ENCODE data around the gene TLE5.
"Not testable (repeated sequence)": the region's sequence is repeated elsewhere in the genome, so short reads cannot be mapped to it uniquely, and the experiment has no call there.

Gene TLE5

GRCh38 chr19:3096267-3096901 lies 34.1 kb upstream of the TLE5 start:
- no peak for DNase-seq (ENCODE audit: low spot score)

- DNase-seq (ENCODE audit: low spot score), result no peak
Measured at GRCh38 chr19:3095441-3096191, 33.3 kb upstream of the TLE5 start.

- DNase-seq (ENCODE audit: low spot score), result no peak
Measured at GRCh38 chr19:3094601-3095440, 32.5 kb upstream of the TLE5 start.

- DNase-seq (ENCODE audit: low spot score), result not testable (repeated sequence)
Measured at GRCh38 chr19:3089299-3089855, 27.1 kb upstream of the TLE5 start.

- DNase-seq (ENCODE audit: low spot score), result no peak
Measured at GRCh38 chr19:3087769-3088168, 25.5 kb upstream of the TLE5 start.

- DNase-seq (ENCODE audit: low spot score), result no peak
Measured at GRCh38 chr19:3084943-3085342, 22.6 kb upstream of the TLE5 start.

- DNase-seq (ENCODE audit: low spot score), result no peak
Measured at GRCh38 chr19:3083964-3084363, 21.7 kb upstream of the TLE5 start.

GRCh38 chr19:3082331-3082730 lies 20.0 kb upstream of the TLE5 start:
- DNase-seq (ENCODE audit: low spot score), result no peak

GRCh38 chr19:3080286-3080685 lies 18.0 kb upstream of the TLE5 start:
- no peak for DNase-seq (ENCODE audit: low spot score)

- no peak for DNase-seq (ENCODE audit: low spot score)
Measured at GRCh38 chr19:3079578-3079977, 17.3 kb upstream of the TLE5 start.

GRCh38 chr19:3075605-3076431 lies 13.5 kb upstream of the TLE5 start:
- DNase-seq (ENCODE audit: low spot score), result no peak

- DNase-seq (ENCODE audit: low spot score), result no peak
Measured at GRCh38 chr19:3073931-3074595, 11.8 kb upstream of the TLE5 start.

GRCh38 chr19:3073159-3073563 lies 10.9 kb upstream of the TLE5 start:
- peak; percentile 58 for DNase-seq (ENCODE audit: low spot score)

- DNase-seq (ENCODE audit: low spot score), result no peak
Measured at GRCh38 chr19:3071768-3072167, 9.5 kb upstream of the TLE5 start.

GRCh38 chr19:3068071-3068470 lies 5.8 kb upstream of the TLE5 start:
- no peak for DNase-seq (ENCODE audit: low spot score)

- DNase-seq (ENCODE audit: low spot score), result no peak
Measured at GRCh38 chr19:3067563-3067962, 5.3 kb upstream of the TLE5 start.

- no peak for DNase-seq (ENCODE audit: low spot score)
Measured at GRCh38 chr19:3066482-3067049, 4.3 kb upstream of the TLE5 start.

- no peak for DNase-seq (ENCODE audit: low spot score)
Measured at GRCh38 chr19:3065675-3066357, 3.5 kb upstream of the TLE5 start.

- no peak for DNase-seq (ENCODE audit: low spot score)
Measured at GRCh38 chr19:3064011-3064330, 1.7 kb upstream of the TLE5 start.
